GM21381 (cell line): ENCODE measurements around the gene ACOX3.

Source experiments
- ATAC-seq: cut with Tn5 transposase; IDR thresholded peaks from one replicate; pipeline ENCODE4 v1.9.1; 2021; ENCODE audit warnings: mild to moderate bottlenecking, moderate library complexity; ENCODE audit not compliant: unreplicated experiment

Gene ACOX3

DNA sequence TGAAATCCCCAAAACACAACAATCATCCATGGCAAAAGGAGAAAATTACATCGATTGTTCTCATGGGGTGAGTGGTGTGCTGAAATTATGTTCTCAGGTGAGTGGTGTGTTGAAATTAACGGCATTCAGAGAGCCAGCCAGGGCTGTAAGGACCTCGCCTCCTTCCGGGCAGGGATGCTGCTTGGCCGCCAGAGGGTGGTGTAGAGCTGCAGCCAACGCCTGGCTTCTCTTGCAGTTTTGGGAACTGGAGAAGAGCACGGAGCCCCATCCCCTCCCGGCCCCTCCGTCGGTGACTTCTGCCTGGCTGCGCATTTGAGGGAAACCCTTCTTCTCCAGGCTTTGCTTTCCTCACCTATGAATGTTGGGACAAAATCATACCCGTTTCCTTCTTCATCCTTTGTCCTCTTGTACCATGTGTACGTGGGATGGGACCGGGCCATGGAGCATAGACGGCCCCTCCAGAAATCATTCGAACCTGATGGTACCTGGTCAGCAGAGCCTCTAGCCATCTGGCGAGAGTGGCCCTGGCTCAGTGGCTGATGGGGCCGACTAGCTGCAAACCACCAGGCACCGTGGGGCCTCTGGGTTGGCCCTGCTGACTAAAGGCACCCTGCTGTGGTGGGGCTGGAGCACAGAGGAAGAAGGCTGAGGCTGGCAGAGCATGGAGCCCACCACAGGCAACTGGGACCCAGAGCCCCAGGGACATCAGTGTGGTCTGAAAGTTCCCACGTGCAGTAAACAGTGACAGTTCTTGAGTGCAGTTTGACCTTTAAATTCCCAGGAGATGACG is 28.4 kb upstream of the ACOX3 start:
- ATAC-seq, result peak; percentile 64

DNA sequence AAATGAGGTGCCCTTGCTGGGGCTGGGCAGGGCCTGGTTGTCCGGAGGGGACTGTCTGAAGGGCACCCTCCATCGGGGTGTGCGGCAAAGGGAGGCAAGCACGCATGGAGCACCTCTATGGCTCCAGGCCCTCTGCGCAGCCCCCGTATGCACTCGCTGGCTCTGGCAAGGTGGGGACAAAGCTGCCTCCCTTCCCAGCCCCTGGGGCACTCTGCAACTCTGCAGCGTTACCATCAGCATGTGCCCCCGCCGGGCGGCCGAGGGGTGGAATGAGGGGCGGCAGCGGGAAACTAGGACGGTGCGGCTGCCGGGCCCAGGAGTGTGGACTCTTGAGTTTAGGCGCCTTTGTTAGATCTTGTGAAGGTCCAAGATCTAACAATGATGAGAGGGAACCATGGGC is 26.5 kb upstream of the ACOX3 start:
- ATAC-seq, result no peak

DNA sequence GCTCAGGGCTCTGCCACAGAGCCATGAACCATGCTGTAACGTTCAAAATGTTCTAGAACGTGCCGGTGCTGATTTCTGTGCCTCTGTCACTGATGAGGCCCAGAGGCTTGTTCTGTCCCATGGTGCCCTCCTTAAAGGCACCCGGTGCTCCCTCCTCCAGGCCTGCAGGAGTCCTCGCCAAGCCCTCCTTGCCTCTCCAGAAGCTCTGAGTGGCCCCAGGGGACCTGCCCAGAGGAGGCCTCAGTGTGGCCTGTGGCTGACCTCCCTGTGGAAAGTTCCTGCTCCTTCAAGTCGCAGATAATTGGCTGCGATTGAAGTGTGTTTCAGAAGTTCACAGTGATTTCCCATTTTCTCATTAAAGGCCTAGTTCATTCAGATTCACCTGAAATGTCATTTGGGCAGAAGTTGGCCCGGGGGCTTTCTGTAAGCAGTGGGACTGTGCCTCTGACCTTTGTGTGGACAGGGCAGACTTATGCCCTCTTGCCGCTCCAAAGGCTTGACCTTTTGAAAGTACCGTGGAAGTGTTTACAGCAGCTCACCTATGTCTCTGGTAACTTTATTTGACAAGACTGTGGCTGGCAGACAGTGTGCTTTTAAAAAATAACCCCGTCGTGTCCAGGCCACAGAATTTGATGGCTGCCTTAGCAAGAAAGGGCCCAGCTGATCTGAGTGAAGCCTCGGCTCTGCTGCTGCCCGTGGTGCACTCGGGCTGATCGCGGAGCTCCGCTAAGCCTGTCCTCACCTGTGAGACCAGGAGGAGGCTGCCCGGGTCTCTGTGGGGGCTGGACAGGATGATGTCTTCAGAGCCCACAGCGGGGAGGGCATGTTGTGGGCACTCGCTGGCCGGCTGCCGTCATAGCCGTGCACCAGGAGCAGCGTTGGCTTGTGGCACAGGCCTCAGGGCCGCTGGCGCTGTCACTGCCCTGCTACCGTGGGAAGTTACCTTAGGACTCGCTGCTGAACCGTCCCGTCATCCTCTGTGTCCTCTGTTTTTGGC is 25.4 kb upstream of the ACOX3 start:
- ATAC-seq, result no peak

DNA sequence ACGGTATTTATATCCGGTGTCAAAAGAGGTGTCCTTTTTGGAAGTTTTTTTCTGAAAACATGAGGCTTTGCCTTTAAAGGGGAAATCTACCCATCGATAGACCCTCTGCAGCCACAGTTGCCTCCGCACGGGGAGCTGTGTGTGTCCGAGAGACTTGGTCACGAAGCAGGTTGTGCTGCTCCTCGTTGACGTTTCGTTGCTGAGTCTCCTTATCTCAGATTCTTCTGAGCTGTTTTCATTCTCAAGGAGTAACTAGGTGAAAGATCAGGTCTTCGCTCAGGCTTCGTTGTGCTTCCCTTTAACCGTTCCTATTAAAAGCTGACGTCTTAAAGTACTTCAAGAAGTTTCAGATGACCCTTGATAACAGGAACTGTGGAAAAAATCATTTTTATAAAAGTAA is 23.9 kb upstream of the ACOX3 start:
- no peak for ATAC-seq

DNA sequence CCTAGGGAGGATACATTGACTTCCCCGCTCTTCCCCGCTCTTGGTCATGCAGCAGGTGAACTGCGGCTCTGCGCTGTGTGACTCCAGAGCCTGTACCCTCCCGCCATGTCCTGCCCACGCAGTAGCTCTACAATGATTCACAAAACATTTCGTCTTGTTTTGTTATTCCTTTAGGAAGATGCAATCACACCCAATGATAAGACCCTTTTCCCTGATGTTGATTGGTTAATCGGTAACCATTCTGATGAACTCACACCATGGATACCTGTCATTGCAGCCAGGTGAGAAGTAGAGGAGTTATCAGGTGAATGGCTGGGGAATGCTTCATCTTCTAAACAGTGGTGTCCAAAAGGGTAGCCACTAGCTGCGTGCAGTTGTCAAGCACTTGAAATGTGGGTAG is 23.3 kb upstream of the ACOX3 start:
- ATAC-seq, result no peak

DNA sequence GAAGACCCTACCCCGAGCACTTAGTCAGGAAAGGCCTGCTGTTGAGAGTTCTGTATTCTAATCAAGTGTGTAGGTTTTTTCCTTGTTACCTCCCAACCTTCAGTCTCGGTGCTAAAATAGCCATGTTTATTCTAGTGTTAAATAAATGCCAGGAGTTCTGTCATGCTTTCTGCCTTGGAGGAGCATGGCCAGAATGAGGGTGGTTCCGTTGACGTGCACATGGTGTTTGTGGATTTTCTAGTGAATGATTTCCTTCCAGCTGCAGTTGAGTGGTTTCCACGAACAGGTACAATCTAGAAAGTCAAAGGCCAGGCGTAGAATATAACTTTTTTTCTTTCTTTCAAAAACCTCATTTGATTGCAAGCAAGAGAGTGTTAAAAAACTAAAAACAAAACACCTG is 21.1 kb upstream of the ACOX3 start:
- ATAC-seq, result no peak

DNA sequence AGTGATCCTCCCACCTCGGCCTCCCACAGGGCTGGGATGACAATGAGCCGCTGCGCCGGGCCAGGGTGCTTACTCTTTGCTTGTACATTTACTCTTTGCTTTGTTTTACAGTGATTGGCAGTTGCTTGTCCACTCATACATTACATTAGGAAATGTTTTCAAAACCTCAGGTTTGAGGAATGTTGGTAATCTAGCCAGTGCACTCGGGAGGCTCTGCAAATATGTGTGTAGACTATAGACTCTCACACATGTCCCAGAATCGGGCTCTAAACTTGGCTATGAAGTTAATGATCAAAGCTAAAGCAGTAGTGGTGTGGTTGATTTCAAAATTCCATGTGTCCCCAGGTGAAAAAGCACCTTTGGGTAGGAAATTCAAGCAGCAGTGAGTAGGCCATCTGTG is 20.6 kb upstream of the ACOX3 start:
- no peak for ATAC-seq

DNA sequence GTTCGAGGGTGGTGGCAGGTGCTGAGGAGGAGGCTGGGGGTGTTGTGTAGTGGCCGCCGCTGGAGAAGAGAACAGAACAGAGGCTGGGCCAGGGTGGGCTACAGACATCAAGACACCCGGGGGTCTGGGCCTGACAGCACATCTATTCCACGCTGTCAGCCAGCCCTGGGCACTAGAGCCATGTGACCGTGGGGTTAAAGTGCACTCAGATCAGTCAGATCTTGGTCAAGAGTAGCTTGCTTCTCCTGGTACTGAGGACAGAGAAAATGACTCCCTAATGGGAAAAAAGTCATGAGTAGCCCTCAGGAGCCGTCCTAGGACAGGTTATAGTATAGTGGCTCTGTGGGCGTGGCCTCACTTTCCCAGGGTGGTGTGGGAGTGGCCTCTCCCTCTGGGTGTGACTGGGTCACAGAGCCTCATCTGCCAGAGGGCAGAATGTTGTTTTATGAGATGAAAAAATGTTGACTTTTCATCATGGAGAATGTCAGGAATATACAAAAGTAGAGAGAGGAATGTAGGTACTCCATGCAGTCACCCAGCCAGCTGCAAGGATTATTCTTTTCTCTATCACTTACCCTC is 19.4 kb upstream of the ACOX3 start:
- no peak for ATAC-seq

DNA sequence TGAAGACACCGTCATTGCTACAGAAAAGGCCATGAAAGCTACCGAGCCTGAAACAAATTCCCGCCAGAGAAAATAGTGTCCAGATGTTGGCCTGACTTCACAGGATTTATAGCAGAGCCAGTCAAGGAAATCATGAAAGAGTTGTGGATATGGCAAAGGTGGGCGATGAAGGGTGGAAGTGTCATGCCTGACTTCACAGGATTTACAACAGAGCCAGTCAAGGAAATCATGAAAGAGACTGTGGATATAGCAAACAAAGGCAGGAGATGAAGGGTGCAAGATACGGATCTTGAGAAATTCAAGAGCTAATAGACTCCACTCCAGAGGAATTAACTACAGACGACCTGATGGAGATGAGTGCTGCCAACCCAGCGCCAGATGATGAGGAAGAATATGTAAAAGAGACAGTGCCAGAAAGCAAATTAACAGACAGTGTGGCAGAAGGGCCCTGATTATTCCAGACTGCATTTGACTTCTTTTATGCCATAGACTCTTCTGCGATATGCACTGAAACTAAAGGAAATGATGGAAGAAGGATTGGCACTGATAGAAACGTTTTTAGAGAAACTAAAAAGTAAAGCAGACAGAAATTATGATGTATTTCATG is 17.2 kb upstream of the ACOX3 start:
- ATAC-seq, result no peak

DNA sequence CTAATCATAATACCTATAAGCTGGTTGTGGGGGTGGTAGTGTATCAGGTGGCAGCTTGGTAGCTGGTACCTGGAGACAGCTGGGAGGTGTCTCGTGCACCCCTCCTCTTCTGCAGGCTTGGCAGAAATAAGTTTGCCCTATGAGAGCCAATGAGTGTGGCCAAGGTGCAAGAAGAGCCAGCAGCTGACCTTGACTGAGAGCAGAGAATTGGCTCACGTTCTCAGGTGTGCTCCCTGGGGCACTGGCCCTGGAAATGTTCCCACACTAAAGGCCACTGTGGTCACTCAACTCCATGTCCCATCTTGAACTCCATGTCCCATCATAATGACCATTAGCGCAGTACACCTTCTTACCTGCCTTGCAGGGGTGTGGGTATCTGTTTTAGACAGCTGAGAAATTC is 13.4 kb upstream of the ACOX3 start:
- ATAC-seq, result no peak

DNA sequence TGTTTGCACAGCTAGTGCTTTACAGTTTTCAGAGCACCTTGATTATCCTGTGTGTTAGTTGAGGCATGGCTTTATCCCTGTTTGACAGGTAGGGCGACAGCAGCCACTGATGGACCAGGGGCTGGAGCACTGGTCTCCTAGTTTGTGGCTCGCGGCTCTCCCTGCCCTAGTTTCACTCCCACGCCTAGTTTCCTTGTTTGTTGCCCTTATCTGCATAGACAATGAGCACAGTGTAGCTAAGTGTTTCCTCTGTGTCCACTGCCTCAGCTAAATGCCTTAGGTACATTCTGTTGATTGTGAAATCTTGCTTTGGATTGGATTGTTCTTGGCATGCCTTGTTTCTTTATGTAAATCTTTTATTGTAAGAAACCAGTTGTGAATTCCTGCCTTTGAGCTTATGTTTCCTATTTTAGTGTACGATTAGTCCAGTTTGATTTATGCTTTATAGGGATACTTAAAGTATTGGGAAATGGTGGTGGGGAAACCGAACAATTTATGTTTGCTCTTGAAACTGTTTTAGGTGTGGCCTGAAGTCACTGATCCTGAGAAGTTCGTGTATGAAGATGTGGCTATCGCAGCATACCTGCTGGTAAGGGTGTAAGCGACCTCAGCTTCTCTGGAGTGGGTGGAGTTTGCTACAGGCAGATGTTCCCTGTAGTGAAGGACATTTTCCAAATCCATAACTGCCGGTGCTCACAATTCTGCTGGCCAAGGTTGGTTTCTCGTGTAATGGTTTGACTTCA is 11.1 kb upstream of the ACOX3 start:
- no peak for ATAC-seq

DNA sequence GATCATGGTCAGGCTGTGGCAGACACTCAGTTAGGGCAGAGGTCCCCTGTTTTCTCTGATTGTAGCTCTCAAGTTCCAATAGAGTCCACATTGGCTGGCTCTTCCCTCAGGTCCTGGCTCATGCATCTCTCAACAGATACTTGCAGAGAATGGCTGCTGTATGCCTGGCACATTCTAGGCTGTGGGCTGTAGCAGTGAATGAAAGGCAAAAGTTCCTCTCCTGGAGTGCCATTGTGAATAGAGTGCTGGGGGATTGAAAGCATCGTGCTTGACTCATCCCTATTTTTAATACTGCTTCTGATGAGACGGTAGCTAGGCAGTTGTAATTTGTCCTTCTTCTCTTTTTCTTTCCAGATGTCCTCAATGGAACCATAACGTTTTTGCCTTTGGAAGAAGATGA is 5.6 kb upstream of the ACOX3 start:
- ATAC-seq, result no peak

DNA sequence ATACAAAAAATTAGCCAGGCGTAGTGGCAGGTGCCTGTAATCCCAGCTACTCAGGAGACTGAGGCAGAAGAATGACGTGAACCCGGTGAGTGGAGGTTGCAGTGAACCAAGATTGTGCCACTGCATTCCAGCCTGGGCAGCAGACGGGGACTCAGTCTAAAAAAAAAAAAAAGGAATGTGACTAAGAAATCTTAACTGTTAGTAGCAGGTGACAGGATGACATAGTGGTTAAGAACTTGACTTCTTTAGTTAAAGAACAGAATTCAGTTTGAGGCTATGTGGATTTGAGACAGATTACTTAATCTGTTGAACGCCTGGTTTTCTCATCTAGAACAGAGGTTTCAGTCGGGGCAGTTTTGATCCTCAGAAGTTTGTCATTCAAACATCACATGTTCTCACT is 3.3 kb upstream of the ACOX3 start:
- no peak for ATAC-seq

DNA sequence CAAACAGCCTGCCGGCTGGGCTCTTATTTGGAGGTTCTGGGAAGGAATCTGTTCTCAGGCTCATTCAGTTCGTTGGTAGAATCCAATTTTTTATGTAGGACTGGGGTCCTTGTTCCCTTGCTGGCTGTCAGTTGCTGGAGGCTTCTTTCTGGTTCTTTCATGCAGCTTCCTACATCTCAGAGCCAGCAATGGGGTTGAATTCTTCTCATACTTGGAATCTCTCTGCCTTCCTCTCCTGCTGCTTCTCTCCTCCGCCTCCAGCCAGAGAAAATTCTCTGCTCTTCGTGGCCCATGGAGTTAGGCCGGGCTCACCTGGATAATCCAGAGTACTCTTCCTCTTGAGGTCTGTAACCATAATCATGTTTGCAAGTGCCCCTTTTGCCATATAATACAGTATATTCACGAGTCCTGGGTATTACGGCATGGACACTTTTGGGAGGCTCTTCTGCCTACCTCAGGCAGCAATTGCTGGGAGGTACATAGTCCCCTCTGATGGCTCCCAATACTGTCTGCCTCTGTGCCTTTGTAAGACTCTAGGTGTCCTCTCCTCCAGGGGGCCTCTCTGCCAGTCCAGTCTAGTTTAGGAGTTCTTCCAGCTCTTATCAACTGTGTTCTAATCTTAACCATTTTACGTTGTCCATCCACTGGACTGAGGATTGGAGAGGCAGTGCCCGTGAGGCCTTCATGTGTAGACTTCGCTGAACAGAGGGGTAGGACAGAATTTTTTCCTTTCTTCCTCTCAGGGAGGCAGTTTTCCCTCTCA is 2.3 kb upstream of the ACOX3 start:
- ATAC-seq, result no peak

DNA sequence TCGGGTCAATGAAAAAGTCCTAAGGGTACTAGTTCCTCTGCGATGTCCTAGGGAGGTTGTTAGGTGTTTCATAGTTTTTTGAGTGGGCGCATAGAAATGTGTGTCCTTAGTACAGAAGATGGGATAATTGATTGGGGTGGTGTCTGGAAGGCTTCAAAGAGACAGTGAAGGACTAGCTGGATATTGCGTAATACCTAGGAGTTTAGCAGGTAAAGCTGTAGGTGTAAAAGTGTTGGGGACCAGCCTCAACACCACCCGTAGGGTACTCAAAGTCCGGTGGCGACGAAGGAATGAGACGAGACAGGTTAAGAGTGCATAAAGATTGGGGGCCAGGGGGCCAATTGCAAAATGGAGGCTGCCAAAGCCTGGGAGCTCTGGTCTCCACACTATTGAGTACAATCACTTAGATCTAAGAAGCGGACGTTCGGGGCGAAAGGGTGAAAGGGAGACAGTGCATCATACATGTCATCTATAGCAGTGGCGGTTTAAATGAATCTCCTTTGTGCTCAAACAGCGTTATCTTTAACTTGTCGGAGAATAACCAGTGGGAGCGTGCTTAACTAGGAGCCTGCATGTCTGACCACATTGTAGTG is 1.1 kb upstream of the ACOX3 start:
- ATAC-seq, result no peak

DNA sequence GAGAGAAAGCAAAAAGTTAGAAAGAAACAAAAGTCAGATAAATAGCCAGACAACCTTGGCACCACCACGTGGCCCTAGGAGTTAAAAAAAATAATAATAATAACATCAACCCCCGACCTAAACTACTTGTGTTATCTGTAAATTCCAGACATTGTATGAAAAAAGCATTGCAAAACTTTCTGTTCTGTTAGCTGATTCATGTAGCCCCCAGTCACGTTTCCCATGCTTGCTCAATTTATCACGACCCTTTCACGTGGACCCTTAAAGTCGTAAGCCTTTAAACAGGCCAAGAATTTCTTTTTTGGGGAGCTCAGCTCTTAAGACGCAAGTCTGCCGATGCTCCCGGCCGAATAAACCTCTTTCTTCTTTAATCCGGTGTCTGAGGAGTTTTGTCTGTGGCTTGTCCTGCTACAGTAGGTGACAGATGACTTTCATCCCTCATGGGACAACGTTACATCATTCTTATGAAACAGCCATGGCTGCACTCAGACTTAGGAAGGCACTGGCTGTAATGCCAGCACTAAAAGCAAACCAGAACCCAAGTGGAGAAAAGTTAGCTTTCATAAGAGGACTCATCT is 520 bp downstream of the ACOX3 start:
- peak; percentile 21 for ATAC-seq

DNA sequence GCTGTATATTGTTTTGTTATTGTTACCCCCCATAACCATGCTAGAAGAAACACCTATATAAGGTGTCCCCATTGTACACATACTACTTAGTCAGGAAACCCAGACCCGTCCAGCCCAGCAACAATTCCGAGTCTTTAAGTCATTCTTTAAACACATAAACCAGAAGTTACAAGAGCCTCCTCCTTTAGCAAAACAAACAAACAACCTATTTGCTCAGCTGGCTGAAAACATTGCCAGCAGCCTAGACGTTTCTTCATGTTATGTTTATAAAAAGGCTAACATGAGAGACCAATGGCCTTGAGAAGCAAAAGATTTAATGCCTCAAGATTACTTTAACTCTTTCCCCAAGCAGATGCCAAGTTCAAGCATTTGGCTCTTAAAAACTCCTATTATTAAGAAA is 1.4 kb downstream of the ACOX3 start:
- ATAC-seq, result no peak

DNA sequence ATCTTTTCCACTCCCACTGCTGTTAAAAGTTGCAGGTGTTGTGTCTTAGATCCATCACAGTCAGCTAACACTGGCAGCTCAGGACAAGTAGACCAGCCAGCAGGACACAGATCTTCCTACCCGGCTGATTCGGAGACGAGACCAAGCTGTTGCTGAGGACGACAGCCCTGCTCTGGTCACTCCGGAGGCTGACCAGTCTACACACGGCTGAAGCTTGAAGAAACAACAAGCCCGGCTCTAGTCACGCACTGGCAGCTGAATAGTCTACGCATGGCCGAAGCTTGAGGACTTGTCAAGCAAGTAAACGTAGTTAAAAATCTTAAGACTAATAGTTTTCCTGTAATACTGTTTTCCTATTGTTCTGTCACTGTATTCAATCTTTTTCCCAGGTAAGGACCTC is 1.8 kb downstream of the ACOX3 start:
- no peak for ATAC-seq

DNA sequence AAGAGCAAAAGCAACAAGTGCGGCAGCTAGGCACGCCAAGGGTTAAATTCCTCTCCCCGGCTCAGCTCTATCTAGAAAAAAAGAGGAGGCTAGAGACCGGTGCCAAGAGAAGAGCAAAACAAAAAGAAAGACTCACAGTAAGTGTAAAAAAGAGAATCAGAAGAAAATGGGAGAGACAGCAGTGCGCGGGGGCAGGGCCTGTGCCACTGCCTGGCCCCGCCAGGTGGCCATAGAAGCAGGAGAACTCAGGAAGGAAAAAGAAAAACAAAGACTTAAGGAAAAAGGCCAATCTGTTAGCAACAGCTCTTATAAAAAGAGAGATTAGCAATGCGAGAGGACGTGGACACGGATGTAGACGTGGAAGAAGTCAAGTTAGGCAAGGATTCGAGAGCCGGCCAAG is 3.2 kb downstream of the ACOX3 start:
- no peak for ATAC-seq
